Neural progenitor cell (in vitro differentiated cells): Measurements from ENCODE around the gene MAGI1.

Source experiments
- CTCF ChIP-seq: fragments of 200-600 bp; sonication (generic); IDR thresholded peaks from 2 replicates; pipeline ENCODE4 v1.5.1; 2017; ENCODE audit warnings: antibody characterized with exemption, mild to moderate bottlenecking
- EZH2 ChIP-seq: fragments of 200-600 bp; sonication (generic); IDR thresholded peaks from 2 replicates; pipeline ENCODE4 v1.6.1; 2017; ENCODE audit warnings: antibody characterized with exemption, mild to moderate bottlenecking, moderate library complexity
- EZH2phosphoT487 ChIP-seq: fragments of 200-600 bp; sonication (generic); IDR thresholded peaks from 2 replicates; pipeline ENCODE4 v1.6.1; 2017; ENCODE audit warnings: antibody characterized with exemption

DNA sequence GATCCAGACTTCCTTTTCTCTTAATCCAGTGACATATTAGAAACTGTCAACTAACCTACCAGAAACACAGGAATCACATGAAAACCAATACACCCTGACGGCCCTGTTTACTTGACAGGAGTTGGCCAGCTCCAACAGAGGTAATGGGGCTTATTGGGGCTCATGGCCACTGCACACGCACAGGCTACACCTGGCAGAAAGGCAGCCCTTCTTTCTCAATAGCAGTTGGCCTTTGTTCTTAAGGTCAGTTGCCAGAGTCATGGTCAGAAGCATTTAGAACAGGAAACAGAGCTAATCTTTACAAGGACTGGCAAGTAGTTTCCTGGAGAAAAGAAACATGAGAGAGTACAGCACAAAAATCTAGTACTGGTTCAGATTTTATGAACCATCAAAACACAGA lies 181.8 kb downstream of the MAGI1 start:
- TF ChIP-seq CTCF (no peak), EZH2phosphoT487 (no peak), EZH2 (no peak)
